Heart right ventricle (tissue), 16 donors: ENCODE results near the gene FAM180B. TPM values are rescaled to one million over a fixed set of nuclear protein-coding genes. Genes with fewer than 3 reads are reported as not detected.

ENCODE experiments used
- ATAC-seq, 8 donors: fragments of 200-7000 bp; cut with Tn5 transposase; one replicate each; pipeline ENCODE4 v1.9.1; 2020; ENCODE audit warnings: mild to moderate bottlenecking in 8 of 8, moderate library complexity in 8 of 8, moderate number of reproducible peaks in 1 of 8
- DNase-seq, 2 donors: peaks; one replicate each; pipeline ENCODE4 v3.0.0-alpha.2; 2020
- H3K27ac ChIP-seq, 10 donors: fragments of 200-600 bp; sonication (generic) in 2 of 10; one replicate each; pipeline versions ENCODE4 v1.5.0 to v1.8.0; 2020 to 2022; ENCODE audit warnings: mild to moderate bottlenecking in 3 of 10
- H3K27me3 ChIP-seq, 7 donors: fragments of 200-600 bp; one replicate each; pipeline ENCODE4 v1.8.0; 2021 to 2022; ENCODE audit warnings: mild to moderate bottlenecking in 2 of 7
- H3K36me3 ChIP-seq, 9 donors: fragments of 200-600 bp; sonication (generic) in 1 of 9; one replicate each; pipeline versions ENCODE4 v1.5.0 to v1.8.0; 2020 to 2022; ENCODE audit warnings: mild to moderate bottlenecking in 2 of 9
- H3K4me1 ChIP-seq, 9 donors: fragments of 200-600 bp; sonication (generic) in 1 of 9; one replicate each; pipeline versions ENCODE4 v1.5.0 to v1.8.0; 2020 to 2022; ENCODE audit warnings: mild to moderate bottlenecking in 4 of 9
- H3K4me3 ChIP-seq, 10 donors: fragments of 200-600 bp; sonication (generic) in 2 of 10; one replicate each; pipeline versions ENCODE4 v1.5.0 to v1.8.0; 2020 to 2022; ENCODE audit warnings: mild to moderate bottlenecking in 7 of 10, moderate library complexity in 2 of 10
- H3K9me3 ChIP-seq, 11 donors: fragments of 200-600 bp in 10 of 11; sonication (generic) in 2 of 11; one replicate each; pipeline versions ENCODE4 v1.5.0 to v1.8.0; 2013 to 2022; ENCODE audit warnings: mild to moderate bottlenecking in 2 of 11, control low read depth in 1 of 11, moderate library complexity in 1 of 11
- CTCF ChIP-seq, 9 donors: fragments of 200-600 bp; sonication (generic) in 2 of 9; IDR thresholded peaks; one replicate each; pipeline versions ENCODE4 v1.5.0 to v1.8.0; 2021 to 2022; ENCODE audit warnings: antibody characterized with exemption in 9 of 9, mild to moderate bottlenecking in 5 of 9, moderate library complexity in 1 of 9
- WGBS, 2 donors: extraction: QIAGEN DNeasy Blood & Tissue Kit; methylation state at CpG; one replicate each; pipeline ENCODE4 v1.1.7; 2013; ENCODE audit warnings: inconsistent platforms in 1 of 2; 5-methylcytosine and 5-hydroxymethylcytosine counted together
- intact Hi-C, 10 donors: fragments of 100-400 bp; cut with DNase I; formaldehyde crosslinking; loops; one replicate each; pipeline versions ENCODE4 v1.11.1 to v1.14.2; 2022
- polyA plus RNA-seq, 2 donors: library from polyadenylated mRNA; stranded (reverse); fragments of 200-250 nt; gene quantifications; one replicate each; pipeline ENCODE4 v1.2.3, GENCODE V29; 2013
- total RNA-seq, 10 donors: library from RNA; stranded (reverse); fragmentation: NEBNext Ultra II Directional in 3 of 10; extraction: Animal tissue kit (Norgen Biotek cat#: 25700) in 3 of 10; gene quantifications; one replicate each; pipeline versions ENCODE4 v1.2.1 to v1.2.4, GENCODE V29; 2021 to 2023
- donor health status: Arrhythmogenic right ventricular cardiomyopathy.
- donor health status: ischemic (EF 13 %, LVEDD 7.1; RV severe dilation, severe dysfunction).
- donor health status: healthy with polysubstance abuse.
- donor health status: DM: no; HTN: yes; CAD: no.
- donor health status: DM: no; HTN: no; CAD: no.
- donor health status: ischemic (EF 25% LVEDD 6.9; RV normal size, moderate dysfunction).
- donor health status: ischemic (EF 25% LVEDD 5.7; RV mildly dilated, moderate dysfunction).
- donor health status: healthy.
- donor health status: DM: yes; HTN: yes; CAD: no.
- donor health status: Ischemic cardiomyopathy.
- donor health status: ischemic (EF 35%, LVEDD 5.7; RV mildly dilated, moderate dysfunction).
- donor health status: nonischemic (EF 11% LVEDD 7.7; RV severe dilation, severe dysfunction).
- donor health status: DM: yes; HTN: yes; CAD: no.
- donor health status: PGD.
- donor health status: ischemic (EF 29% LVEDD 5.4; RV normal size, mild dysfunction).
- donor health status: nonischemic (EF 23%, LVEDD 6.1; RV moderate dilation, normal function).

The FAM180B gene
- total and polyA plus RNA-seq, 12 donors: 0.07 to 1.0 (median 0.23) TPM; not detected in 6

- WGBS, 2 donors: 85 to 86% methylated on average over 10 of the region's 10 CpGs
- Histone ChIP-seq H3K27me3 (no peaks in the 10 kb centered on the region), H3K36me3 (peaks cover 0 to 64% (median 5%) of the 10 kb centered on the region in 9 donors), H3K4me1 (peaks cover 0 to 11% (median 0%) of the 10 kb centered on the region in 9 donors), H3K9me3 (no peaks in the 10 kb centered on the region), H3K4me3 (no peak overlapping the region), H3K27ac (peak overlapping the region in 1 of 10 donors; percentile 37)
- peak; percentile 46 to 82 (median 76) for TF ChIP-seq CTCF (IDR thresholded peaks at IDR 0.05)
- ATAC-seq (peak; percentile 59 to 90 (median 82)), DNase-seq (peak in 1 of 2 donors; percentile 66)
- intact Hi-C loops: loop anchor here in 4 of 10 donors (5.0 to 10.0 kb wide), 4 partner anchors 122 to 245 kb away; partner anchors contain the start of gene SPI1 (in 2 of the 4)
These were observed 30.4 kb downstream of the FAM180B start for GRCh38 chr11:47616726-47617416.

DNA sequence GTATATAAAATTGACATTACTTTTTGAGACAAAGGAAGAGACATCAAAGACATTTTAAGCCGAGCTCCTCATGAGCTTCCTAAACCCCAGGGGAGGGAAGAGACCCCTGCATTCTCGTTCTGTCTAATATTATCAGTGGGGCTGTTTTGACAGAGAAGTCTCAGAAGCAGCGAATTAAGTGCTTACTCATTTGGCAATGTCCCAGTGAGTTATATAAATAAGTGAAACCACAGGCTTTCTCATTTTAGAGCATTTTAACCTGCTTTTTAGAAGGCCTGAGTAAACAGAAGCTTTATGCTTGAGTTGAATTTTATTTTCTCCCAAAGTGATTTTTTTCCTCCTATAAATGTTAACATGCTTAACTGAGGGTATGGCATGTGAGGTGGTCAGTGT, 30.9 kb downstream of the FAM180B start:
- Histone ChIP-seq H3K36me3 (peaks cover 0 to 69% (median 10%) of the 10 kb centered on the region in 9 donors), H3K9me3 (no peaks in the 10 kb centered on the region), H3K4me1 (peaks cover 0 to 11% (median 0%) of the 10 kb centered on the region in 9 donors), H3K27ac (peak overlapping the region in 1 of 10 donors; percentile 37), H3K27me3 (no peaks in the 10 kb centered on the region), H3K4me3 (no peak overlapping the region)
- intact Hi-C loops: loop anchor here in 4 of 10 donors (5.0 to 10.0 kb wide), 4 partner anchors 123 to 245 kb away; partner anchors contain the start of gene SPI1 (in 2 of the 4)
- TF ChIP-seq CTCF (IDR thresholded peaks at IDR 0.05): no peak
- no peak for DNase-seq
- 50 to 53% methylated on average over 3 of the region's 3 CpGs for WGBS, 2 donors
- ATAC-seq: peak in 2 of 8 donors; percentile 7 to 9

DNA sequence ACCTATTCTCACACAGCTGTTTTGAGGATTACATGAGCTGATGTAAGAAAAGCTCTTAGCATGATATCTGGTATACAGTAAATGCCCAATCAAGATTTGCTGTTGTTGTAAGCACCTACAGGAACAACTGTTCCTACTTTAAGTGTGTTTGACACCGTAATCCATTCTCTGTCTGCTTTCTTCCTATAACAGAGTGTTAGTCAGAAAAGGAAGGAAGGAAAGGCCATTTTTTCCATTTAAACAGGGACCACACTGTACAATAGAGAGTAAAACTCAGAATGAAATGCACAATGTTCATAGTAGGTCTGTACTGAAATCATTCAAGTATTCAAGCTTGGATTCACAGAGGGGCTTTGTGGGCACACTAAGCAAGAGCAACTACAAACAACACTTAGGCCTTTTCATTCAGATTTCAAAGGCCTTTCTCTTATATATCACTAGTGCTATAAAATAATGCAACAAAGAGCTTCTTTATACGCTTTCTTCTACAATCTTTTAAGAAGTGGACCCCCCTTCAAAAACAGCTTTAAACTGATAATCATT, 34.4 kb downstream of the FAM180B start:
- intact Hi-C loops: loop anchor here in 2 of 10 donors (10.0 kb wide), 2 partner anchors 146 to 736 kb away; no protein-coding TSS in a partner anchor
- Histone ChIP-seq H3K4me3 (no peak overlapping the region), H3K4me1 (peaks cover 0 to 11% (median 0%) of the 10 kb centered on the region in 9 donors), H3K27ac (no peak overlapping the region), H3K9me3 (no peaks in the 10 kb centered on the region), H3K36me3 (peaks cover 0 to 100% (median 27%) of the 10 kb centered on the region in 9 donors), H3K27me3 (no peaks in the 10 kb centered on the region)
- TF ChIP-seq CTCF (IDR thresholded peaks at IDR 0.05): no peak
- ATAC-seq (no peak), DNase-seq (no peak)
- 81 to 86% methylated on average over 2 of the region's 2 CpGs for WGBS, 2 donors

GRCh38 chr11:47626234-47626633, 39.8 kb downstream of the FAM180B start:
- Histone ChIP-seq H3K4me1 (no peaks in the 10 kb centered on the region), H3K9me3 (no peaks in the 10 kb centered on the region), H3K4me3 (no peak overlapping the region), H3K27me3 (no peaks in the 10 kb centered on the region), H3K27ac (no peak overlapping the region), H3K36me3 (peaks cover 0 to 100% (median 75%) of the 10 kb centered on the region in 9 donors)
- ATAC-seq: no peak
- intact Hi-C loops: loop anchor here in 2 of 10 donors (10.0 kb wide), 2 partner anchors 151 to 741 kb away; no protein-coding TSS in a partner anchor
- 97 to 99% methylated on average over 8 of the region's 8 CpGs for WGBS, 2 donors
- DNase-seq: no peak
- no peak for TF ChIP-seq CTCF (IDR thresholded peaks at IDR 0.05)
